SK-N-MC (cell line): Measurements from ENCODE around the gene CAMK1D.

ENCODE experiments used
- EZH2 ChIP-seq: fragments of 200-600 bp; sonication (generic); IDR thresholded peaks from one replicate; pipeline ENCODE4 v1.6.1; 2017; ENCODE audit warnings: antibody characterized with exemption
- POLR2AphosphoS5 ChIP-seq: IDR thresholded peaks from 2 replicates; pipeline ENCODE4 v1.6.1; 2012; ENCODE audit warnings: mild to moderate bottlenecking, low read depth, low read length, borderline replicate concordance

DNA sequence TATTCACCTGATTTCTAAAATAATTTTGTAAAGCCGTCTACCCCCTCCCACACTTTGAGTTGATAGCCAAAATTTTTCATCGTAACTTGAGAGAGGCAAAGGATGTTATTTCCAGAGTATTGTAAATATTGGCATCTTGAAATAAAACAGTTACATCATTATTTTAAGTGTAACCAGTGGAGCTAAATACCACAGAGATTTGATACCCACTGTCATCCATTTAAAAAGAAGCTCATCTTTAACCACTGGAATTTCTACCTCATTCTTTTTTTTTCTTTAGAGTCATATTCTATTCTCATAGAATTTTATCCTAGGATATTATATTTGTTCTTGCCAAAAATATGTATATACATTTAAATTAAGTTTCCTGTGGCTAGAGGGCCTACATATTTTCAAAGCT is 48.6 kb downstream of the CAMK1D start:
- TF ChIP-seq POLR2AphosphoS5: no peak
- TF ChIP-seq EZH2: no peak
